Astrocyte of the spinal cord (primary cell): ENCODE data around the gene FOXB1.

Source experiments
- DNase-seq: peaks from one replicate; pipeline ENCODE4 v3.0.0; 2011; ENCODE audit warnings: low read depth, low spot score
- H3K4me3 ChIP-seq: 2 replicates; pipeline ENCODE4 v1.5.1; 2011; ENCODE audit warnings: low read depth, mild to moderate bottlenecking, low read length, moderate library complexity
- in situ Hi-C: cut with HindIII; loops from 2 replicates; pipeline ENCODE4 v1.10.0; 2017; ENCODE audit warnings: low sequenced_read_pairs
- TF ChIP-seq, protein P1 (sequence below): IDR thresholded peaks from 2 replicates; pipeline ENCODE4 v1.5.1; 2012; ENCODE audit warnings: low read depth, mild to moderate bottlenecking, low read length, inconsistent platforms

Gene FOXB1

DNA sequence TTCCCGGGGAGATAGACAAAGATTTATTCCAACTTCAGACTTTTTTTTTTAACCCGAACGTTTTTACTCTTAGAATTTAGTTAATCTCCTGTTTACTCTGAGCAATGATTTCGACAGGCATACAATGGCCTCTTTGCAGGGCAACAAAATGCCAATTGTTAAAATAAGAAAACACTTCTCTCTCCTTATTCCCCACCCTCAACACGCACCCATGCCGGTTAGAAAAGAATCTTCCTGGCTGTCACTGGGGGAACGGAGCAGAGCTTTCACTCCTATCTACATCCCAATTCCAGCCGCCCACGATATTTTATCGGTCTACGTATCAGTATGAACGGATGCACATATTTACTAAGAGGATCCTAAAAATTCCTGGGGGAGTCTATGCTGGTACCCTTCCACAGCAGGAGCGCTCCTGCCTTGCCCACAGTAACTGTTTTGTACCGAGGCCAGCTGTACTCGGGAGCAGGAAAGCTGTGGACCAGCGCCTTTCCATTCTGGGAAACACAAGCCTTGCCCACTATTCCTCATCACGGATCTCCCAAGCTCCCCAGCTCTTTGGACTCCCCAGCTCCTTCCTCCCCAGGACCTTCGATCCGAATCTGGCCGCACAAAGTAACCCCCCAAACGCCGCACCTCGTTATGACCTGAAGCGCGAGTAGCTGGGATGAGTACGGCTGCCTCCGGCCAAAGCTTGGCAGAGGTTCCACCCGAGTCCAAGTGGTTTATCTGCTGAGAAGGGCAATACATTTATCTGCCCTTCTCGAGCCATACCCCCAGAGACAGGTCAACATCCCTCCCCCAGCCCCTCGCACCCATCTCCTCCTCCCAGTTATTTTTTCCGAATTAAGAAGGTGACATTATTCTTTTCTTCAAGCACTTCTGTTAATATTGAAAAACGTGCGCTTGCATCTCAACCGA, 2.2 kb upstream of the FOXB1 start:
- no peak overlapping the region for H3K4me3 ChIP-seq
- in situ Hi-C loops: no loop called here
- TF ChIP-seq, protein P1, sequence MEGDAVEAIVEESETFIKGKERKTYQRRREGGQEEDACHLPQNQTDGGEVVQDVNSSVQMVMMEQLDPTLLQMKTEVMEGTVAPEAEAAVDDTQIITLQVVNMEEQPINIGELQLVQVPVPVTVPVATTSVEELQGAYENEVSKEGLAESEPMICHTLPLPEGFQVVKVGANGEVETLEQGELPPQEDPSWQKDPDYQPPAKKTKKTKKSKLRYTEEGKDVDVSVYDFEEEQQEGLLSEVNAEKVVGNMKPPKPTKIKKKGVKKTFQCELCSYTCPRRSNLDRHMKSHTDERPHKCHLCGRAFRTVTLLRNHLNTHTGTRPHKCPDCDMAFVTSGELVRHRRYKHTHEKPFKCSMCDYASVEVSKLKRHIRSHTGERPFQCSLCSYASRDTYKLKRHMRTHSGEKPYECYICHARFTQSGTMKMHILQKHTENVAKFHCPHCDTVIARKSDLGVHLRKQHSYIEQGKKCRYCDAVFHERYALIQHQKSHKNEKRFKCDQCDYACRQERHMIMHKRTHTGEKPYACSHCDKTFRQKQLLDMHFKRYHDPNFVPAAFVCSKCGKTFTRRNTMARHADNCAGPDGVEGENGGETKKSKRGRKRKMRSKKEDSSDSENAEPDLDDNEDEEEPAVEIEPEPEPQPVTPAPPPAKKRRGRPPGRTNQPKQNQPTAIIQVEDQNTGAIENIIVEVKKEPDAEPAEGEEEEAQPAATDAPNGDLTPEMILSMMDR: no peak
- no peak for DNase-seq

DNA sequence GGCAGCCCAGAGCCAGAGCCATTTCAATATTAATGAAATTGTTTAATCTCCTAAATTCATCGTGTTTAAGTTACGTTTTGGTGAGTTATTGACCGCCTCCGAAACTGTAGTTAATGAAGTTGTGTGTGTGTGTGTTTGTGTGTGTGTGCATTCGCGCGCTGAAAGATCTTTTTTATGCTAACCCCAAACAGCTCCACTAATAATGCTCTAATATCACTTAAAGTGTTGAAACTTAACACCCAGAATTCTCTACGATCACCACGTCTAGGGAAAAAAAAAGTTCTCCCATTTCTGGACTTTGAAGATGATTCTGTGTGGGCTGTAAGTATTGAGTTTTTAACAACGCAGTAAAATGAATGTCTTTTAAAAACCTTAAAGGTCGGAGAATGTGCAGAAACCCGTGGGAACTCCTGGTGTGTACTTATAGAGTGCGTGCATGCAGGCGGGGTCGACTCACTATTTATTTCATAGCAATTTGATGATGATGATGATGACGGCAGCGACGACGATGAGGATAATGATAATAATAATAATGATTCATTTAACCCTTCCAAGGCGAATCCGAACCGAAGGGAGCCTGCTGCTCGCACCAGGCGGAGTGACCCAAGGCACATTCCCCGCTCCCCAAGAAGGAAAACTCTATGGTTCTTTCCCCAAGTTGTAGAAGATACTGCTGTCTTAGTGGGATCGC, 1.4 kb upstream of the FOXB1 start:
- DNase-seq: no peak
- TF ChIP-seq, protein P1: no peak
- in situ Hi-C loops: no loop called here
- no peak overlapping the region for H3K4me3 ChIP-seq

DNA sequence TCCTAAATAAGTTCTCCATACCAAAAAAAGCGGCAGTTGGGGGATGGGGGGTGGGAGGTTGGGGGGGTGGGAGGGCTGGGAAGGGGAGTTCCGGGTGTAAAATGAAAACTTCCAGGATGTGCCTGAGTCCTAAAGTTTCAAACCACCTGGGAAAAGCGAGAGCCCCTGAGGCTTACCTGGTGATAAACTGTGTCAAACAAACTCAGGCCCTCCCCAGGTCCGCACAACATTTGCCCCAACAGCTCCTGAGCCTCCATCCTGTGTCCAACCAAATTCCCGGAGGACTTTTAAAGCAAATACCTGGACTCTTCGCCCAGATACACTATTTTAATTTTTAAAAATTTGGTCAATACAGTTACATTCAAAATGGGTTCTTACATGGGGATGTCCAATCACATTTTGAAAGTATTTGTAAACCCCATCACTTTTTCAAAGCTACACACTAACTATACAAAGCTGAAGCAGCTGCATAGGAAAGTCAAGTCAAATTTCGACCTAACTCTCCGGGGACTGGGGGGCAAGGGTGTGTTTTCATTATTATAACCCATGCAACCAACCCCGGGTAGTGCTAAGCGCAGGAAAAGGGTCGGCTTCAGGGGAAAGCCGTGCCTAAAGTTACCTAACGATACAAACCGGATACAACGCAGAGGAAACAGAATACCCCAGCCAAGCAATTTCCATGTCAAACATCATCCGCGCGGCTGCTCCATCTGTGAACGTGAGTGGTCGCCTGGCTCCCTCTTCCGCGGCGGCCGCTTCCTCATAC, 685 bp upstream of the FOXB1 start:
- TF ChIP-seq, protein P1: no peak
- no peak for DNase-seq
- in situ Hi-C loops: no loop called here
- H3K4me3 ChIP-seq: no peak overlapping the region

DNA sequence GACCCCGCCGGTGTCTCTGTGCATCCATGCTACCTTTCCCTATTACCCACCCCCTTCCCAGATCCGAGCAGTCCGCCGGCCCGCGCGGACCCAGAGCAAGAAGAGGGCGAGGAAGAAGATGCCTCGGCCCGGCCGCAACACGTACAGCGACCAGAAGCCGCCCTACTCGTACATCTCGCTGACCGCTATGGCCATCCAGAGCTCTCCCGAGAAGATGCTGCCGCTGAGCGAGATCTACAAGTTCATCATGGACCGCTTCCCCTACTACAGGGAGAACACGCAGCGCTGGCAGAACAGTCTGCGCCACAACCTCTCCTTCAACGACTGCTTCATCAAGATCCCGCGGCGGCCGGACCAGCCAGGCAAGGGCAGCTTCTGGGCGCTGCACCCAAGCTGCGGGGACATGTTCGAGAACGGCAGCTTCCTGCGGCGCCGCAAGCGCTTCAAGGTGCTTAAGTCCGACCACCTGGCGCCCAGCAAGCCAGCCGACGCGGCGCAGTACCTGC, 788 bp downstream of the FOXB1 start:
- peak overlapping the region; percentile 10 for H3K4me3 ChIP-seq
- in situ Hi-C loops: no loop called here
- TF ChIP-seq, protein P1: no peak
- DNase-seq: no peak

DNA sequence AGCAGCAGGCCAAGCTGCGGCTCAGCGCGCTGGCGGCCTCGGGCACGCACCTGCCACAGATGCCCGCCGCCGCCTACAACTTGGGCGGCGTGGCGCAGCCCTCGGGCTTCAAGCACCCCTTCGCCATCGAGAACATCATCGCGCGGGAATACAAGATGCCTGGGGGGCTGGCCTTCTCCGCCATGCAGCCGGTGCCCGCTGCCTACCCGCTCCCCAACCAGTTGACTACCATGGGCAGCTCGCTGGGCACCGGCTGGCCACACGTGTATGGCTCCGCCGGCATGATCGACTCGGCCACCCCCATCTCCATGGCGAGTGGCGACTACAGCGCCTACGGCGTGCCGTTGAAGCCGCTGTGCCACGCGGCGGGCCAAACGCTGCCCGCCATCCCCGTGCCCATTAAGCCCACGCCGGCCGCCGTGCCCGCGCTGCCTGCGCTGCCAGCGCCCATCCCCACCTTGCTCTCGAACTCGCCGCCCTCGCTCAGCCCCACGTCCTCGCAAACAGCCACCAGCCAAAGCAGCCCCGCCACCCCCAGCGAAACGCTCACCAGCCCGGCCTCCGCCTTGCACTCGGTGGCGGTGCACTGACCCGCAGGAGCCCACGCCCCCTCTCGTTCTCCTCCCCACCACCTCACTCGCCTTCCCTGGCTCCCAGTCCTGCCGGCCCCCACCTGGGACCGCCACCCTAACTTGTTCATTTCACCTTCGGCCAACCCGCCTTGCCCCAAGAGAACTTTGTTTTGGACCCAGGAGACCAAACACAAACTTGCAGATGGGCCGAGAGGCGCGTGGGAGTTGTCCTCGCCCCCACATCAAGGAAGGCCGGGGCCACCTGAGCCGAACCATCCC, 1.5 kb downstream of the FOXB1 start:
- peak overlapping the region; percentile 41 for H3K4me3 ChIP-seq
- TF ChIP-seq, protein P1: no peak
- DNase-seq: no peak
- in situ Hi-C loops: no loop called here
